ENCODE measurements around the gene SPATS2L.

- TF ChIP-seq POLR2AphosphoS5 (IDR thresholded peaks at IDR 0.05) (no peak), CTCF (IDR thresholded peaks at IDR 0.05) (no peak), POLR2A (IDR thresholded peaks at IDR 0.05) (no peak), EP300 (IDR thresholded peaks at IDR 0.05; ENCODE audit: low read depth) (no peak)
Observed at GRCh38 chr2:200362202-200362917, 55.9 kb downstream of the SPATS2L start.
